ENCODE data around the gene TMEM179B. TPM values are rescaled to one million over a fixed set of nuclear protein-coding genes. Genes with fewer than 3 reads are reported as not detected.

The TMEM179B gene
- total and polyA plus RNA-seq, 9 of the 15 experiments (the other 6 are each of a cell fraction or from before 2014, with no cell fraction given): 27.7 to 105 (median 37.0) TPM

- TF ChIP-seq, protein P1, sequence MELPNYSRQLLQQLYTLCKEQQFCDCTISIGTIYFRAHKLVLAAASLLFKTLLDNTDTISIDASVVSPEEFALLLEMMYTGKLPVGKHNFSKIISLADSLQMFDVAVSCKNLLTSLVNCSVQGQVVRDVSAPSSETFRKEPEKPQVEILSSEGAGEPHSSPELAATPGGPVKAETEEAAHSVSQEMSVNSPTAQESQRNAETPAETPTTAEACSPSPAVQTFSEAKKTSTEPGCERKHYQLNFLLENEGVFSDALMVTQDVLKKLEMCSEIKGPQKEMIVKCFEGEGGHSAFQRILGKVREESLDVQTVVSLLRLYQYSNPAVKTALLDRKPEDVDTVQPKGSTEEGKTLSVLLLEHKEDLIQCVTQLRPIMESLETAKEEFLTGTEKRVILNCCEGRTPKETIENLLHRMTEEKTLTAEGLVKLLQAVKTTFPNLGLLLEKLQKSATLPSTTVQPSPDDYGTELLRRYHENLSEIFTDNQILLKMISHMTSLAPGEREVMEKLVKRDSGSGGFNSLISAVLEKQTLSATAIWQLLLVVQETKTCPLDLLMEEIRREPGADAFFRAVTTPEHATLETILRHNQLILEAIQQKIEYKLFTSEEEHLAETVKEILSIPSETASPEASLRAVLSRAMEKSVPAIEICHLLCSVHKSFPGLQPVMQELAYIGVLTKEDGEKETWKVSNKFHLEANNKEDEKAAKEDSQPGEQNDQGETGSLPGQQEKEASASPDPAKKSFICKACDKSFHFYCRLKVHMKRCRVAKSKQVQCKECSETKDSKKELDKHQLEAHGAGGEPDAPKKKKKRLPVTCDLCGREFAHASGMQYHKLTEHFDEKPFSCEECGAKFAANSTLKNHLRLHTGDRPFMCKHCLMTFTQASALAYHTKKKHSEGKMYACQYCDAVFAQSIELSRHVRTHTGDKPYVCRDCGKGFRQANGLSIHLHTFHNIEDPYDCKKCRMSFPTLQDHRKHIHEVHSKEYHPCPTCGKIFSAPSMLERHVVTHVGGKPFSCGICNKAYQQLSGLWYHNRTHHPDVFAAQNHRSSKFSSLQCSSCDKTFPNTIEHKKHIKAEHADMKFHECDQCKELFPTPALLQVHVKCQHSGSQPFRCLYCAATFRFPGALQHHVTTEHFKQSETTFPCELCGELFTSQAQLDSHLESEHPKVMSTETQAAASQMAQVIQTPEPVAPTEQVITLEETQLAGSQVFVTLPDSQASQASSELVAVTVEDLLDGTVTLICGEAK (IDR thresholded peaks at IDR 0.05): no peak
- TF ChIP-seq, protein P1 (CRISPR knock-in tag; IDR thresholded peaks at IDR 0.05): no peak
- TF ChIP-seq SFPQ (IDR thresholded peaks at IDR 0.05; ENCODE audit: low read depth, low read length) (no peak), YY1 (IDR thresholded peaks at IDR 0.05; ENCODE audit: borderline replicate concordance in 1 of 3, control insufficient read depth in 1 of 3, extremely low read depth in 1 of 3, insufficient read depth in 3 of 3, insufficient read length in 1 of 3, insufficient replicate concordance in 2 of 3, low read depth in 1 of 3, low read length in 2 of 3) (peak in 2 of 3 experiments; percentile 65 to 78), RCOR1 (IDR thresholded peaks at IDR 0.05; ENCODE audit: borderline replicate concordance in 1 of 2, low read depth in 2 of 2, low read length in 2 of 2) (peak in 1 of 2 experiments; percentile 77; a peak in 2 of 4 replicates), ADNP (tag; IDR thresholded peaks at IDR 0.05) (no peak), FOXP4 (CRISPR knock-in tag; IDR thresholded peaks at IDR 0.05; ENCODE audit: borderline replicate concordance) (peak; percentile 18; the same call in 1 of the 2 replicates), THAP7 (CRISPR knock-in tag; IDR thresholded peaks at IDR 0.05) (no peak)
- TF ChIP-seq, protein P2, sequence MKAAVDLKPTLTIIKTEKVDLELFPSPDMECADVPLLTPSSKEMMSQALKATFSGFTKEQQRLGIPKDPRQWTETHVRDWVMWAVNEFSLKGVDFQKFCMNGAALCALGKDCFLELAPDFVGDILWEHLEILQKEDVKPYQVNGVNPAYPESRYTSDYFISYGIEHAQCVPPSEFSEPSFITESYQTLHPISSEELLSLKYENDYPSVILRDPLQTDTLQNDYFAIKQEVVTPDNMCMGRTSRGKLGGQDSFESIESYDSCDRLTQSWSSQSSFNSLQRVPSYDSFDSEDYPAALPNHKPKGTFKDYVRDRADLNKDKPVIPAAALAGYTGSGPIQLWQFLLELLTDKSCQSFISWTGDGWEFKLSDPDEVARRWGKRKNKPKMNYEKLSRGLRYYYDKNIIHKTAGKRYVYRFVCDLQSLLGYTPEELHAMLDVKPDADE (conservative IDR thresholded peaks at IDR 0.05; ENCODE audit: control insufficient read depth, low read depth, low read length): peak; percentile 11
Measured at GRCh38 chr11:62786318-62787004, 741 bp upstream of the TMEM179B start (continued).
